NCI-H1436 treated with DMSO at 0.1 percent for 48 hours (cell line): ENCODE results near the gene MS4A3.
"Not testable (repeated sequence)": the region's sequence is repeated elsewhere in the genome, so short reads cannot be mapped to it uniquely, and the experiment has no call there.

Experiments used
- DNase-seq: peaks from one replicate; lab custom pipeline; 2025; lab: John Stamatoyannopoulos, UW

Gene MS4A3

GRCh38 chr11:60095477-60096120 lies 39.1 kb downstream of the MS4A3 start:
- no peak for DNase-seq

GRCh38 chr11:60097189-60097588 lies 40.7 kb downstream of the MS4A3 start:
- DNase-seq: no peak

- DNase-seq: no peak
Measured at GRCh38 chr11:60098508-60098907, 42.0 kb downstream of the MS4A3 start.

GRCh38 chr11:60100516-60100915 lies 44.1 kb downstream of the MS4A3 start:
- no peak for DNase-seq

GRCh38 chr11:60101368-60101767 lies 44.9 kb downstream of the MS4A3 start:
- DNase-seq: not testable (repeated sequence)

GRCh38 chr11:60104471-60105115 lies 48.1 kb downstream of the MS4A3 start:
- not testable (repeated sequence) for DNase-seq

GRCh38 chr11:60108631-60109030 lies 52.2 kb downstream of the MS4A3 start:
- not testable (repeated sequence) for DNase-seq

- no peak for DNase-seq
Measured at GRCh38 chr11:60111793-60112192, 55.3 kb downstream of the MS4A3 start.

- DNase-seq: no peak
Measured at GRCh38 chr11:60116996-60117790, 60.7 kb downstream of the MS4A3 start.

GRCh38 chr11:60118338-60118737 lies 61.9 kb downstream of the MS4A3 start:
- no peak for DNase-seq

- no peak for DNase-seq
Measured at GRCh38 chr11:60119710-60120109, 63.2 kb downstream of the MS4A3 start.
